Neural progenitor cell (in vitro differentiated cells): ENCODE data around the gene TTC1.

Experiments used
- EZH2phosphoT487 ChIP-seq: fragments of 200-600 bp; sonication (generic); IDR thresholded peaks from 2 replicates; pipeline ENCODE4 v1.6.1; 2017; ENCODE audit warnings: antibody characterized with exemption
- TF ChIP-seq, protein P1 (sequence below): fragments of 200-600 bp; sonication (generic); IDR thresholded peaks from 2 replicates; pipeline ENCODE4 v1.5.1; 2017; ENCODE audit warnings: antibody characterized with exemption, mild to moderate bottlenecking

DNA sequence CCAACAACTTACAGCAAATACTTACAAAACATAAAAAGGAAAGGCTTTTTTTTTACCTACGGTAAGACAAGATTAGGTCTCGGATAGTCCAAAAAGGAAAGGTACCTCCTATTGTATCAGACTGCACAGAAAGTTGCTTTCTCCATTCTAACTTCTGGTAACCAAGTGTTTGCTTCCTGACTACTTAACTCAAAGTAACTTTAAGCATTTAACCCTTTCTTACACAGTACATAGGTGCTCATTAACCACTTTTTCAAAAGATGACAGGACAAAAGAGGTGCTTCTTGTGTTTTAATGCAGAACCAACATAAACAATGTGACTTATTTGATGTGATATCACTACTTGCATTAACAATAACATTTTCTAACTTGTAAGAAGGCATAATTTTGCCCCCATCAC is 87.2 kb downstream of the TTC1 start:
- no peak for TF ChIP-seq EZH2phosphoT487
- TF ChIP-seq, protein P1, sequence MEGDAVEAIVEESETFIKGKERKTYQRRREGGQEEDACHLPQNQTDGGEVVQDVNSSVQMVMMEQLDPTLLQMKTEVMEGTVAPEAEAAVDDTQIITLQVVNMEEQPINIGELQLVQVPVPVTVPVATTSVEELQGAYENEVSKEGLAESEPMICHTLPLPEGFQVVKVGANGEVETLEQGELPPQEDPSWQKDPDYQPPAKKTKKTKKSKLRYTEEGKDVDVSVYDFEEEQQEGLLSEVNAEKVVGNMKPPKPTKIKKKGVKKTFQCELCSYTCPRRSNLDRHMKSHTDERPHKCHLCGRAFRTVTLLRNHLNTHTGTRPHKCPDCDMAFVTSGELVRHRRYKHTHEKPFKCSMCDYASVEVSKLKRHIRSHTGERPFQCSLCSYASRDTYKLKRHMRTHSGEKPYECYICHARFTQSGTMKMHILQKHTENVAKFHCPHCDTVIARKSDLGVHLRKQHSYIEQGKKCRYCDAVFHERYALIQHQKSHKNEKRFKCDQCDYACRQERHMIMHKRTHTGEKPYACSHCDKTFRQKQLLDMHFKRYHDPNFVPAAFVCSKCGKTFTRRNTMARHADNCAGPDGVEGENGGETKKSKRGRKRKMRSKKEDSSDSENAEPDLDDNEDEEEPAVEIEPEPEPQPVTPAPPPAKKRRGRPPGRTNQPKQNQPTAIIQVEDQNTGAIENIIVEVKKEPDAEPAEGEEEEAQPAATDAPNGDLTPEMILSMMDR: no peak
